ENCODE measurements around the gene RREB1.

DNA sequence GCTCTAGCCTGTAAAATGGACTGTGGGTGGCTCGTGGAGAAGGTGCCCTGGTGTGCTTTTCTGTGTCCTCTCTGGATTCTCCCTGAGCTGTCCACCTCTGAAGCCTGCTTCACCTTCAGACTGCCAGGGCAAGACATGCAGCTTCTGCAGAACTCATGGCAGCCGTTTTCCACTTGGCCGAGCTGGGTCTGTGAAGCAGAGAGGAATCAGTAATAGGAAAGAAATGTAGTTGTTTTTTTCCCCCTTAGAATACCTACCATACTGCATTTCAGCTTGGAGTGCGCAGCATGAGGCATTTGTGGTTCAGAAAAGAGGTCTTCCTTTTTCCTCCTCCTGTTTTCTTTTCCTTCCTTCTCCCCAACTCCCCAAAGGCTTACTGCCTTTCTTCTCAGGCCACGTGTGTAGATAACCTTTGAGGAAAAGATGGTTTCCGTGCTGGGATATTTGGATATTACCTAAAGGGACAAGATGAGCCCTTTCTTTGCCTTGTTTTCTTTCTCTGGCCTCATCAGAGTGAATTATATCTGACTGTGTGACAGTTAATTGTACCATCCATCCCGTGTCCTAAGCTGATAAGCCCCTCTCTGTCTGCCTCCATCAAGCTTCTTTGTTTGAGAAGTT is 39.4 kb downstream of the RREB1 start:
- TF ChIP-seq, protein P1, sequence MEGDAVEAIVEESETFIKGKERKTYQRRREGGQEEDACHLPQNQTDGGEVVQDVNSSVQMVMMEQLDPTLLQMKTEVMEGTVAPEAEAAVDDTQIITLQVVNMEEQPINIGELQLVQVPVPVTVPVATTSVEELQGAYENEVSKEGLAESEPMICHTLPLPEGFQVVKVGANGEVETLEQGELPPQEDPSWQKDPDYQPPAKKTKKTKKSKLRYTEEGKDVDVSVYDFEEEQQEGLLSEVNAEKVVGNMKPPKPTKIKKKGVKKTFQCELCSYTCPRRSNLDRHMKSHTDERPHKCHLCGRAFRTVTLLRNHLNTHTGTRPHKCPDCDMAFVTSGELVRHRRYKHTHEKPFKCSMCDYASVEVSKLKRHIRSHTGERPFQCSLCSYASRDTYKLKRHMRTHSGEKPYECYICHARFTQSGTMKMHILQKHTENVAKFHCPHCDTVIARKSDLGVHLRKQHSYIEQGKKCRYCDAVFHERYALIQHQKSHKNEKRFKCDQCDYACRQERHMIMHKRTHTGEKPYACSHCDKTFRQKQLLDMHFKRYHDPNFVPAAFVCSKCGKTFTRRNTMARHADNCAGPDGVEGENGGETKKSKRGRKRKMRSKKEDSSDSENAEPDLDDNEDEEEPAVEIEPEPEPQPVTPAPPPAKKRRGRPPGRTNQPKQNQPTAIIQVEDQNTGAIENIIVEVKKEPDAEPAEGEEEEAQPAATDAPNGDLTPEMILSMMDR (IDR thresholded peaks at IDR 0.05): no peak
- TF ChIP-seq POLR2A (IDR thresholded peaks at IDR 0.05): no peak
- no peak for TF ChIP-seq EP300 (IDR thresholded peaks at IDR 0.05)
